PC-9 (cell line): ENCODE results near the gene OR4C3.

Experiments
- CTCF ChIP-seq: fragments of 200-600 bp; sonication (generic); conservative IDR thresholded peaks from 2 replicates; pipeline ENCODE4 v1.6.1; 2017; ENCODE audit warnings: mixed run types, antibody characterized with exemption, mild to moderate bottlenecking, moderate library complexity
- EZH2 ChIP-seq: fragments of 200-600 bp; sonication (generic); IDR thresholded peaks from 2 replicates; pipeline ENCODE4 v1.8.0; 2017; ENCODE audit warnings: antibody characterized with exemption, low read depth

- TF ChIP-seq EZH2 (no peak), CTCF (no peak)
These were observed 16.7 kb downstream of the OR4C3 start for GRCh38 chr11:48341466-48341865.
